Fibroblast of upper back skin (primary cell): ENCODE measurements around the gene AKAP12.

Experiments
- DNase-seq: peaks from one replicate; pipeline ENCODE4 v3.0.0-alpha.2; 2013

AKAP12 gene

GRCh38 chr6:151240036-151240685, 394 bp downstream of the AKAP12 start:
- peak; percentile 77 for DNase-seq

- peak; percentile 68 for DNase-seq
Measured at GRCh38 chr6:151240791-151241642, 1.2 kb downstream of the AKAP12 start.

GRCh38 chr6:151241853-151242252, 2.1 kb downstream of the AKAP12 start:
- no peak for DNase-seq

DNA sequence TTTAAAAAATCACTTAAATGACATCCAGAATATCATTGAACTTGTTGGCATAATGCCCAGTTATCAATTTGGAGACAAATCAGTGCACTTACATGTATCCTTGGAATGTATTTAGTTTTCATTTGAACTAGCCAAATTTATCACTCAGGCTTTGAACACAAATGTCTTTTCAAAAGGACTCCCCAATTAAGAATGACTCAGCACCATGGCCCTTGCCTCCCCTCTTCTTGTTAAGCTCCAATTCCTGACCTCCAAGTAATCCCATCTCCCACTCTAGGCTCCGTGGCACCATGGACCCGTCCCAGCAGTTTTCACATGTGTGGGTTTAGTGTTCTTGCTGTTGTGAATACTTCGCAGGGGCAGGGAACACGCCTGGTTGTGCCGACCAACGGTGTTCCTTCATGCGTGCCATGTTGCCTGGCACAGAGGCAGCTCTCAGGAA, 2.7 kb downstream of the AKAP12 start:
- peak; percentile 43 for DNase-seq

DNA sequence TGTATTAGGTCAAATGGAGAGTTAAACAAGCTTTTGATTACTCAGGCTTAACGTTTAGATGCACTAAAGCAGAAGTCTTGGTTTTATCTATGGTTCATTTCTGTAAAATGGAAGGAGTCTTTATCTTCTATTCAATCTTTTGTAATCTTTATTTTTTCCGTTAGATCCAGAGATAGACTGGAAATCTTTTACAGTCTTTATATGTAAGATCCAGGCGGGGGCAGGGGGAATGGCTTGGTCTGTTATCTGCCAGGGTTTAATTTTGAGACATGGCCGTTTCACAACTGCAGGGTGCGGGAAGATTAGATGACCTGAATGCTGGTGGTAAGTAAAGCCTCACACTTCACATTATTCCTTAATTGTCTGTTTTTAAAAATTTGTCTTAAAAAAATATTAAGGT, 3.7 kb downstream of the AKAP12 start:
- no peak for DNase-seq

DNA sequence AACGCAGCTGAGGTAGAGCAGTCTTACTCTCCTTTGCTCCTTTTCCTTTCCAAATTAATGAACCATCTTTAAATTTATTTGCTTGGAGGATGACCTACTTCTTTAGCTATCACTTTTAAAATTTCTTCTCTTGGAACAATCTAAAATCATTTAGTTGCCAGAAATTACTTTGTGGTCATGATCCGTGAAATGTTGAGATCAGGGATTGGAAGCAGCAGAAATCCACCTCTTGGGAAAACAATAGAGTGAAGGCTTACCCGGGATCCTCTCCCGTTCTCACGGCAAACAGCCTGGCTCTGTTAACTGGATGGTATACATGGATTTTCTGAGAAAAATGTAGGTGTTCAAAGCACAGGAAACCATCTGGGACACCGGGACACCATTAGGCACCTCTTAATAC, 7.7 kb downstream of the AKAP12 start:
- DNase-seq = peak; percentile 30

- no peak for DNase-seq
Measured at GRCh38 chr6:151248295-151248694, 8.5 kb downstream of the AKAP12 start.

DNA sequence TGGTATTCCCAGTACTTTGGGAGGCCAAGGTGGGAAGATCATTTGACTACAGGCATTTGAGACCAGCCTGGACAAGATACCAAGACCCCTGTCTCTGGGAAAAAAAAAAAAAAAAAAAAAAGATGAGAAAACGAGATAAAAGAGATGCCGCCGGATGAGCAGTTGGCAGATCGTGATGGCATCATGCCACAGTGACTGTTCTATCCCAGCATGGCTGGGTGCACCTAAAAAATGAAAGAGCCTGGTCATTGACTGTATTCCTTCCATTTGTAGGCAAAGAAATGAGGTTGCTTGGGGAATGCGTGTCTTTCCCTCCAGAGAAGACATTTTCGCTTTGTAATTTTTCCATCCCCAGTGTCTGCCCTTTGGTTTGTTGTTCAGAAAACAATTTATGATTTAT, 12.9 kb downstream of the AKAP12 start:
- no peak for DNase-seq

DNA sequence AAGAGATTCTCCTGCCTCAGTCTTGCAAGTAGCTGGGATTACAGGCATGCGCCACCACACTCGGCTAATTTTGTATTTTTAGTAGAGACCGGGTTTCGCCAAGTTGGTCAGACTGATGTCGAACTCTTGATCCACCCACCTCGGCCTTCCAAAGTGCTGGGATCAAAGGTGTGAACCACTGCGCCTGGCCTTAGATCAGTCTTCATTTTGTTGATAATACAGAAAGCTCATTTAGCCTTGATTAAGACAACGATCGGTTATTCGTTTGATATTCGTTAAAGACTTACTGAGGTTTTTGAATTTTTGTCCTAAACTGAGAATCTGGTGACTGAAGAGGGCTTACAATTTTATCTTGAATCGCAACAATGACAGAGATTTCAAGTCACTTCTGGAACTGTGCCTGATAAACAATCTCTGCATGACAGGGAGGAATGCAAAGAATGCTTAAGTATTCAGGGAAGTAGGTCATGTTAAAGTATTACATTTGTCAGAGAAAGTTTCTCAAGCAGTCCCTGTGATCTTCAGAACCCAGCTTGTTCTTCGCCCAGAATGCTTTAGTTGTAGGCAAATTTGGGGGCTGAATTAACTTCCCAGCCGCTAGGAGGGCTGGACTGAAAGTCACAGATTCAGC, 14.8 kb downstream of the AKAP12 start:
- peak; percentile 65 for DNase-seq

GRCh38 chr6:151255811-151256210, 16.0 kb downstream of the AKAP12 start:
- DNase-seq = no peak

DNA sequence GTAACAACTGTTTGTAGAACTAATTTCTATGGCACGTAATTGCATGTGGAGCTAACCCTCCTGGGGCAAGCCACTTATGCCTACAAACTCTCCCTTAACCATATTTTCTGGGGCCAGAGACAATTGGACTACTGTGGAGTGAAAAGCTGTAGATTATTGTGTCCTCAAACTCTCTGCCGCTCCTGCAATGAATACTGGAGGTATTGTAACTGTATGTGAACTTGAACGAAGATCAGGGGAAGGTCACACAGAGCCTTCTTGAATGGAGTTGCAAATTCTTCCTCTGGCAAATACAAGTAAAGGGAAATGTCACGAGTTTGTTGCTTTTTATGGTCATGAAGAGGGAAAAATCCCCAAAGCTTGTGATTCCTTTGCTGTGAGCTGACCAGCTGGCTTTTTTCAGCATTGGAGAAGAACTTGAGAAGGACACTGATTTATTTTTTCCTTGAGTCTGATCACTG, 18.2 kb downstream of the AKAP12 start:
- peak; percentile 43 for DNase-seq

- no peak for DNase-seq
Measured at GRCh38 chr6:151260205-151260604, 20.4 kb downstream of the AKAP12 start.

DNA sequence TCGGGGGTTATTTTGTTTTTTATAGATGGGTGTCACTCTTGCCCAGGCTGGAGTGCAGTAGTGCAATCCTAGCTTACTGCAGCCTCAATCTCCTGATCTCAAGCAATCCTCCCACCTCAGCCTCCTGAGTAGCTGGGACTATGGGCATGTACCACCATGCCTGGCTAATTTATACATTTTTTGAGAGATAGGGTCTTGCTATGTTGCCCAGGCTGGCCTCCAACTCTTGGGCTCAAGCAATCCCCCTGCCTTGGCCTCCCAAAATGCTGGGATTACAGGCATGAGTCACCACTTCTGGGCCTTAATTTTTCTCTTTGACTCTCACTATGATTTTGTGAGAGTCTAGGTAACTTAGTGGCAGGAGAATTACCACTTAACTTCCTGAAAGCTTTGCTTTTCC, 23.3 kb downstream of the AKAP12 start:
- DNase-seq = no peak

GRCh38 chr6:151263967-151264366, 24.2 kb downstream of the AKAP12 start:
- DNase-seq = peak; percentile 46

DNA sequence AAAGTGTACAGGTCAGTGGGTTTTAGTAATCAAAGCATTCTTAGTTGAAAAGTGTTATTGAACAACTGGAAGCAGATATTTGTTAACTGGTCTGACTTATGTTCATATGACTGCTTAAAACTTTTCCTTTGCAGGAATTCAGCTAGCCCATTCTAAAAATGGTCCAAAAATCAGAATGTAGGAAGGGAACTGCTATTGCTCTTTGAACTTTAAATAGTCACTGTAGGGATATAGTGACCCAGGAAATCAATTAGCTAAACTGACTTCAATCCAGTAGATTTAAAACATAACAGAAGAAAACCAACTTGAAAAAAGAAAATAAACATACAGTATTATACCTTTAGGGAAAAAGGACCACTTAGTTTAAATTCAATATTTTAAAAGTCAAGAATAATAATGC, 25.5 kb downstream of the AKAP12 start:
- DNase-seq = no peak

DNA sequence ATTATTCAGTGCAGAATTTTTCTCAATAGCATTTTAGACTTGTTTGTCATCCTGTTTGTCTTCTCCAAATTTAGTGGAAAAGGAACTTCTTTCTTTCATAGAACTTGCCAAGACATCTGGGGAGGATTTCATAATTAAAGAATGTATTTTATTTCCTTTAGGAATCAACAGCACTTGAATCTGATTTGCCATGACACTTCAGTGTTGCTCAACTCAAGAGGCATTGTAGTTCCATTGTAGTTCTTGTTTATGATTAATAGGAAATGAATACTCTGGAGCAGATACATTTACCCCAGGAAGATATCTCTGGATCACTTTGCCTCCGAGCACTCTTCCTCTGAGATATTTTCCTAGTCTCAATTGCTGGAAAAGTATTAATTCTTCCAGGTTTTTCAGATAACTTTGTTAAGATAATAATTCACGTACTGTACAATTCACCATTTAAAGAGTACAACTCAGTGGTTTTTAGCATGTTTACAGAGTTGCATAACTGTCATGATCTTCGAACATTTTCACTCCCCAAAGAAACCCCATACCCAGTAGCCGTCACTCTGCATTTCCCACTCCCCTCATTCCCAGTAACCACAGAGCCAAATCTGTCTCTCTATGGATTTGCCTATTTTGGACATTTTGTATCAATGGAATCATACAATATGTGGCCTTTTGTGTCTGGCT, 29.7 kb downstream of the AKAP12 start:
- DNase-seq = peak; percentile 80

GRCh38 chr6:151275121-151275520, 35.4 kb downstream of the AKAP12 start:
- DNase-seq = no peak

DNA sequence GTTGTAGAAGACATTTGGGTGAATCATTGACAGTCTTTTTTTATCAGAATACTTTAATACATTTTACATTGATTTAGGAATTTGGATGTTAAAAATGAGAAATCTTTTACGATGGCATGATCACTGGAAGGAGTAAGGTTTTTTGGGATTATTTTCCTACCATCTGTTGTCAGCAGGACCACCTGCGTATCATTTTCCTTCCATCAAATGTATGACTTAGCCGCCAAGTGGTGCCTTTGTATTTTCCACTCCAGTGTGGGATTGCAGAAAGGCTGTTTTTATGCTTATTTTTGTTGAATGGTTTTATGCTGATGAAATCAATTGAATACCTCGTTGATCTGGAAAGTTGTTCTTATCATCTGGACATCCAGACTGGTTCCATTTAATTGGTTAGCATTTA, 35.8 kb downstream of the AKAP12 start:
- DNase-seq = no peak

- peak; percentile 87 for DNase-seq
Measured at GRCh38 chr6:151276112-151276740, 36.5 kb downstream of the AKAP12 start.

DNA sequence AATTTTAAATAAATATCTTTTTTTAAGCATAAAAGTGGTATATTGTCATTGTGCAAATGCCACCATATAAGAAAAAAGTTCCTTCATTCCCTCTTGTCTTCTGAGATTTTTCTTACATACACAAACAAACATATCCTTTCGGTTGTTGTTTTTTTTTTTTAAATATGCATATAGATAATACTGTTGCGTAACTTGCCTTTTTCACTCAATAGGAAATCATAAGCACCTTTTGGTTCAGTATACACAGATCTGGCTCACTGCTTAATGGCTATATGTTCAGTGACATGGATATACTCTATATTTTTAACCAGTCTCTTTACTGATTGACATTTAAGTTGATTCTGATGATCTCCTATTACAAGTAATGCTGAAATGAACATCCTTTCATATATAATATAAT, 40.1 kb downstream of the AKAP12 start:
- no peak for DNase-seq

DNA sequence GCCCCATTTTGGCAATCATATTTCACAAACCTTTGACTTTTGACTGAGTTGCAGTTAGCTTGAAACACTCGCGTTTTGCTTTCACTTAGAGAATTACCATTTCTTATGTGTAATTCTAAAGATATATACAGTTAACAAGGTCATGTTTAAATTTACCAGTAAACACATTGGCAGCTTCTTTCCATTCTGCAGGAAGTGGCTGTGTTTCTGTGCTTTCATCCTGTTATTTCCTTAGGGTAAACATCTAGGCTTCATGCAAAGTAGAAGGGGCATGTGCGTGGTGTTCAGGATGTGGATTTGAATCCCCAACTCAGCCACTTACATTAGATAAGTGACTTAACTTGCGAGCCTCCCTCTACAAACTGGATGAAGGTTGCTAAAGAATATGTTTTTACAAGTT, 41.1 kb downstream of the AKAP12 start:
- no peak for DNase-seq

DNA sequence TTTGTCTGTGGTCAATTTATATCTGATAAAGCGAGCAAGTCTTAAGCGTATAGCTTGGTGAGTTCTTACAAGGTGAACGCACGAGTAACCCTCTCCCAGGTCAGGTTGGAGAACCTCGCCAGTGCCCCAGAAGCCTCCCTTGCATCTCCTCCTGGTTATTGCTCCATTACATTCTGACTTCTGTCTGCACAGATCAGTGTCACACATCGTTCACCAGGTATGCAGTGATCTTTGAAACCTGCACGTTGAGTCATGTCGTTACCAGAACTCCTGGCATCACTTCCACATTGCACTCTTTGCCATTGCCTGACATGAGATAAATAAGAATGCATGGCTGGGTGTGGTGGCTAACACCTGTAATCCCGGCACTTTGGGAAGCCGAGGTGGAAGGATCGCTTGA, 44.2 kb downstream of the AKAP12 start:
- DNase-seq = no peak

GRCh38 chr6:151284548-151285017, 44.8 kb downstream of the AKAP12 start:
- DNase-seq = no peak
